ENCODE data around the gene TAL1.

DNA sequence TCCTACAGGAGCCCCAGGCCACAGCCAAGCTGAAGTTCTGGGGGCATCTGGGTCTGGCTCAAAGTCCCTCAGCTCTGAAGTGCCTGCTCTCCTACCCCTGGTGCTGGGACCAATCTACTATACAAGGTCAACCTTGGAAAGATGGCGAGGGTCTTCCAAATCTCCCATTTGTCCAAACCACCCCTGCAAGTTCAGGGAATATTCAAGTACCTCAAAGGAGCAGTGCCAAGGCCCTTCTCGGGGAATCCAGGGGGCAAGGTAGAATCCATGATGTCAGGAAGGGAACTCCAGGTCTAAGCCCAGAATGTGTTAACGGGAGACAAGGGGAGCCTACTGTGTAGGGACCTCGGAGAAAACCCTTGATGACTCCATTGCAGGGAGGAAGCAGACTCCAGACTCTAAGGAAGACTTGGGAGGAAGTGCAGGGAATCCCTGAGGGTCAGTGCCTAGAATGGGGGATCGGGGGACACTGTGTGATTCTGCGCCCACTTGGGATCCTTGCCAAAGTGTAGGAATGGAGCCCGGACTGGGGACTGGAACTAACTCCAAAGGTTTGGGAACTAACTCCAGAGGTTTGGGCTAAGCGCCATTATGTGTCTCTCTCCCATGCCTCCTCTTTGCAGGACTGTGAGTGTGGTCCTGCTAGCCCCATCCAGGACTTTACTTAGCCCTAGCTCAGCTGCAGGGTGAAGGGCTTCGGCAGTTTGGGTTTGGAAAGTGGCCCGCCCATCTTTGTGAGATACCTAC lies 8.7 kb downstream of the TAL1 start:
- TF ChIP-seq, protein P1, sequence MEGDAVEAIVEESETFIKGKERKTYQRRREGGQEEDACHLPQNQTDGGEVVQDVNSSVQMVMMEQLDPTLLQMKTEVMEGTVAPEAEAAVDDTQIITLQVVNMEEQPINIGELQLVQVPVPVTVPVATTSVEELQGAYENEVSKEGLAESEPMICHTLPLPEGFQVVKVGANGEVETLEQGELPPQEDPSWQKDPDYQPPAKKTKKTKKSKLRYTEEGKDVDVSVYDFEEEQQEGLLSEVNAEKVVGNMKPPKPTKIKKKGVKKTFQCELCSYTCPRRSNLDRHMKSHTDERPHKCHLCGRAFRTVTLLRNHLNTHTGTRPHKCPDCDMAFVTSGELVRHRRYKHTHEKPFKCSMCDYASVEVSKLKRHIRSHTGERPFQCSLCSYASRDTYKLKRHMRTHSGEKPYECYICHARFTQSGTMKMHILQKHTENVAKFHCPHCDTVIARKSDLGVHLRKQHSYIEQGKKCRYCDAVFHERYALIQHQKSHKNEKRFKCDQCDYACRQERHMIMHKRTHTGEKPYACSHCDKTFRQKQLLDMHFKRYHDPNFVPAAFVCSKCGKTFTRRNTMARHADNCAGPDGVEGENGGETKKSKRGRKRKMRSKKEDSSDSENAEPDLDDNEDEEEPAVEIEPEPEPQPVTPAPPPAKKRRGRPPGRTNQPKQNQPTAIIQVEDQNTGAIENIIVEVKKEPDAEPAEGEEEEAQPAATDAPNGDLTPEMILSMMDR (conservative IDR thresholded peaks at IDR 0.05 in 1 of 2, IDR thresholded peaks at IDR 0.05 in 1 of 2; ENCODE audit: low read depth in 1 of 2, low read length in 2 of 2) = no peak
- no peak for TF ChIP-seq EZH2 (IDR thresholded peaks at IDR 0.05; ENCODE audit: low read length, missing control alignments)

All from fibroblast of lung (primary cell).